ENCODE data around the gene CDCA3. TPM values are rescaled to one million over a fixed set of nuclear protein-coding genes. Genes with fewer than 3 reads are reported as not detected.

CDCA3 gene
- 77.3 to 87.9 TPM (median 81.9 TPM) in 5 replicates for total RNA-seq (2022; extraction: Qiagen RNA extraction; ENCODE audit: low read depth)

DNA sequence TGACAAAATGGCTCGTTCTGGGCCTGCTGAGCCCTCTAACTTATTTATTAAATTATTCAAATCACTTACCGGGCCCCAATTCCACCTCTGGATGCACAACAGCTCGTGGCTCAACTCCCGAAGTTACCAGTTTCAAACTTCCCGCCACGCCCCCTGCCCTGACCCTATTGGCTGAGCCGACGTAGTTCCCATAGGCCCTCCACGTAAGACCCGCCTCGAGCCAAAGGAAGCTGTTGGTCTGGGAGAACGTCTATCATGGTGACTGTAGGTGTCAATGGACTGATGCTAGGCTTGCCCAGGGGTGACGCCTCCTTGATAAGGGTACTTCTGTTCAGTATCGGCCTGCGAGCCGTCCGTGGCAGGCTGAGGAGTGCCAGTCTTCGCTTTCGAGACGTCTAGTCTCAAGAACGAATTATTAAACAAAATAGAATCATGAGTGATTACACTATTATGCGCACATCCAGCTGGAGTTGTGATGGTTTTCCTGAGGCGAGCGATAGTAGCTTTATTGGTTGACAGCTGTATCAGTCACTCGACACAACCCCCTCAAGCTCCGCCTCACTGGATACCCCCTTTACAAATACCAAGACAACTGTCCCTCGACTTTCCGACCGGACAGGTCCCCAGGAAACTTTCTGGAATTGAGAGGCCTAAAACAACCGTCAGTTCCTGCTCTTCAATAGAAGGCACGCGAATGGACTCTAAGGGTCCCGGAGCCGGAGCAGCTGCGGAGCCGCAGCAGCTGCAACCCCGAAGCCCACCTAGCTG, at the start of gene CDCA3:
CDCA3 (minus strand) TSS at position 134 of the 768 bp plus-strand sequence. CDS start 334 bp downstream, outside the sequence.

DNA sequence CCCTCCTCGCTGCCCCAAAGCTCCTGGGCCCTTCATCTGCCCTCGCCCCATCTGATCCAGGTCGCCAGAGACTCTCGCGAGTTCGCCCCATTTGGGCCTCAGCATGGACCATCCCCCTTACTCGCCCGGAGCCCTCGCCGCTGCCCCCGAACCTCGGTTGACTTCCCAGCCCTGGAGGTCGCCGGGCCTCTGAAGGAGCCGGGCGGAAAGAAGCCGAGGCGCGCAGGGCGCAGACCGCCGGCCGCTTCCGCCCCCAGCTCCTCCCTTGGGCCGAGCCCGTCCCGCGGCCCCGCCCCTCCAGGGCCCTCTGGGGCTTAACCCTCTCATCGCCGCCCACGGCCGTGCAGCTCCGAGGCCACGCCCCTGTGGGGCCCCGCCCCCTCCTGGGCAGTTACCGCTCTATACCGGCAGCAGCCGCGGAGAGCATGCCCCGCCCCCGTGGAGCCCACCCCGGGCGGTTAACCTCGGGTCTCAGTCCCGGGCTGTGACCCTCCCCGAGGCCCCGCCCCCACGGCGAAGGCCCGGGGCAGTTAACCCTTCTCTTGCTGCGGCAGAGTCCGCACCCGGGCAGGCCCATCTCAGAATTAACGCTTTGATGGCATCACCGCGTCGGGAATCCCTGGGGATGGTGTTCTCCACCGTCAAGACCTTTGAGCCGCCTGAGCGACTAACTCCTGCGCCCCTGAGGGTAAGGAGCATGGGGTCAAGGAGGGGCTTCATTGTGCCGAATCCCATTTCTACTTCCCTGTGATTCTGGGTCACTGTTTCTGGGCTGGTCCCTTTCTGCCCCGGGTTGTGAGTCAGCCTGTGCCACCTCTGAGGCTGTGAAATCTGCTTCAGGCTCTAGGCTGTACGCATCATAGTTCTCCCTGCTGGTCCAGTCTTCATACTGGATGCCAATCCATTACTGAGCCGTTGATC, 22.3 kb upstream of the CDCA3 start, which contains the start of gene SPSB2:
SPSB2 (minus strand) TSS at position 210 of the 921 bp plus-strand sequence. CDS start 402 bp downstream, outside the sequence.

DNA sequence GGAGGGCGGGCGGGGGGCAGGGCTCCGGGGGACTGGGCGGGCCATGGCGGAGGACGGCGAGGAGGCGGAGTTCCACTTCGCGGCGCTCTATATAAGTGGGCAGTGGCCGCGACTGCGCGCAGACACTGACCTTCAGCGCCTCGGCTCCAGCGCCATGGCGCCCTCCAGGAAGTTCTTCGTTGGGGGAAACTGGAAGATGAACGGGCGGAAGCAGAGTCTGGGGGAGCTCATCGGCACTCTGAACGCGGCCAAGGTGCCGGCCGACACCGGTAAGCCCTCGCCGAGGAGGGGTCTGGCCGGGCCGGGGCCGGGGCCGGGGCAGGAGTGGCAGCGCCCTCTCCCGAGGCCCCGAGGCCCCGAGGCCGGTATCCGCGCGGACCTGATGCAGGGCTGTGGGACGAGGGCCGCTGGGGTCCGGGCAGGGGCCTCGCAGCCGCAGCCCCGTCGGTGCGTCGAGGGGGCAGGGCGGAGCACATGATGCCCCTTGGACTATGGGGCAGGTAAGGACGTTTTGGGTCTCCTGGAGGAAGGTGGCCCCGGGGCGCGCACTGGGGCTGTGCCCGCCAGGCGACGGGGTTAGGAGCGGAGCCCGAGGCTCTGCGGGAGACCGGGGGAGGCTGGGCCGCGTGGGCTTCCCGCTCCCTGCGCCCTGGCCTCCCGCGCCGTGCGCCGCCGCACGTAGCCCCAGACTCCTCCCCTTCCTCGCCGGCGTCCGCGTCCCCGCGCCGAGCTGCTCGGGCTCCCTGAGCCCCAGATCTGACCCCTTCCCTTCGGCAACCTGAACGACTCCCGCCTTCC, 16.5 kb upstream of the CDCA3 start, which contains the start of gene TPI1:
TPI1 (plus strand) TSS at position 119 of the 798 bp plus-strand sequence; CDS start at position 155, 36 bp downstream.

DNA sequence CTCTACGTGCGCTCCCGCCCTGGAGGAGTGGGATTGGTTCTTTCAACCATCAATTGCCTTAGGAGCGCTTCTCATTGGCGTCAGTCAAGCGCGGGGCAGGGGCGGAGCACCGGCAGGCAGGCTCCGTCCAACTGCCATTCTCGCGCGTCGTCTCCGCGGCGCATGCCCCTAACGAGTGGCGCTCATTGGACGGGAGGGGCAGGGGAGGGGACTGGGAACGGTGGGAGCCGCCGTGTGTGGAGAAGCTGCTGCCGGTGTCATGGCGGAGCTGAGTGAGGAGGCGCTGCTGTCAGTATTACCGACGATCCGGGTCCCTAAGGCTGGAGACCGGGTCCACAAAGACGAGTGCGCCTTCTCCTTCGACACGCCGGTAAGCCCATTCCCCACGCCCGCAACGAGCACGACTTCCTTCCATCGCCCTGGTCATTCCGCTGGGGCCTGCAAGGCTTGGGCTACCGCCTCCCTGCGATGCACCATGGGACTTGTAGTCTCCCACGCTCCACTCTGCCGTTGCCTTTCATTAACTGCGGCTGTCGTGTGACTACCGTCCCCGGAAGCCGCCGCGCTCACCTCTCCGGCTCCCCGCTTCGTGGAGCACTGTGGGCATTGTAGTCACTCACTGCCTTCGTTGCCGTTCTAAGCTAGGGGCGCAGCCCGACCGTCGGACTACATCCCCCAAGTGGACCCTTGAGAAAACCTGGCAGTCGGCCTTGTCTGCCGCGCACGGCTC, 1.0 kb upstream of the CDCA3 start, which contains the start of gene USP5:
USP5 (plus strand) TSS at position 230 of the 730 bp plus-strand sequence; CDS start at position 260, 30 bp downstream.

DNA sequence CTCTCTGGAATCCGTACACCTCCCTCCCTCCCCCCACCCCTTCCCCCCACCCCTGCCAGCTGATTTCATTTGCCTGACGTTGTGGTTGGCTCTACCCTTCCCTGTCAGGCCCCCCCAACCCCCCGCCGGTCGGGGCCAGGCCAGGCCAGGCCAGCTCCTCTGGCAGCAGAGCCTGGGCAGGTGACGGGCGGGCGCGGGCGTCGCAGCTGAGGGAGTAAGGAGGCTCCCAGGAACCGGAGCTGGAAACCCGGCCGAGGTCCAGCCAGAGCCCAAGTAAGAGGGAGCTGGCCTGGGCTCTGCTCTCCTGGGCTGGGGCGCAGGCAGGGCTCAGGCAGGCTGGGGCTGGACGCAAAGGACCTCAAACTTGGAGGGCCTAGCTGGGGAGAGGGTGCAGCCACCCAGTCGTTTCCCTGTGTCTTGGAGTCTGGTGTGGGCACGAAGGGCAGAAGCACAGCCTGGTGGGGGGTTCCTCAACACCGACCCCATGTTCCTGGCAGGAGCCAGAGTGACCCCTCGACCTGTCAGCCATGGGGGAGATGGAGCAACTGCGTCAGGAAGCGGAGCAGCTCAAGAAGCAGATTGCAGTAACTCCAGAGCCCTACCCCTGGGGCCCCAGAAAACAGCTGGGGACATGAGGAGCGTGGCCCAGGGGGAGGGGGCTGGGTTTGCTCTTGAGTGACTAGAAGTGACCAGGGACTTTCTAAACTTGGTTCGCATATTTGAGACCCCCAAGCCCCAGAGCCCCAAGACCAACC, 10.1 kb downstream of the CDCA3 start, which contains the start of gene GNB3:
GNB3 (plus strand) TSS at position 165 of the 755 bp plus-strand sequence; CDS start at position 528, 363 bp downstream.

DNA sequence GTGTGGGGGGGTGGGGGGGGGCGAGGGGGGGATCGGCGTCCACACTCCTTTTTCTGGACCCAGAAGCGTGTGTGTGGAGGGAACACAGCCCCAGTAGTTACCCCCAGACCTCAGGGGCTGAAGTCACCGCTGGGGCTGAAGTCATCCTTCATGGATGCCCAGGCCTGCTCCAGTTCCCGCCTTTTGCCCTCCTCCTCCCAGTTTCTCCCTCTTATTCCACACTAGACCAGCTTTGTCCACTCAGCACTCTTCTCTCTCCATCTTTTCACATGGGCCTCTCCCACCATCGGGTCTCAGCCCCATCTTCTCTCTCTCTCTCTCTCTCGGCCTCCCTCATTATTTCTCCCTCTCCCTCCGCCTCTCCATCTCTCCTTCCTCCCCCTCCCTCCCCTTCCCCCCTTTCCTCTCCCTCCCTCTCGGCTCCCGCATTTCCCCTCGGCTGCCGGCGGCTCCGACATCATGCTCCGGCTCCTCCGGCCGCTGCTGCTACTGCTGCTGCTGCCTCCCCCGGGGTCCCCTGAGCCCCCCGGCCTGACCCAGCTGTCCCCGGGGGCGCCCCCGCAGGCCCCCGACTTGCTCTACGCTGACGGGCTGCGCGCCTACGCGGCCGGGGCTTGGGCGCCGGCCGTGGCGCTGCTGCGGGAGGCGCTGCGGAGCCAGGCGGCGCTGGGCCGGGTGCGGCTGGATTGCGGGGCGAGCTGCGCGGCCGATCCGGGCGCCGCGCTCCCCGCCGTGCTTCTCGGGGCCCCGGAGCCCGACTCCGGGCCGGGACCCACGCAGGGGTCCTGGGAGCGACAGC, 22.9 kb downstream of the CDCA3 start, which contains the start of gene P3H3:
P3H3 (plus strand) TSS at position 426 of the 799 bp plus-strand sequence; CDS start at position 460, 34 bp downstream.

DNA sequence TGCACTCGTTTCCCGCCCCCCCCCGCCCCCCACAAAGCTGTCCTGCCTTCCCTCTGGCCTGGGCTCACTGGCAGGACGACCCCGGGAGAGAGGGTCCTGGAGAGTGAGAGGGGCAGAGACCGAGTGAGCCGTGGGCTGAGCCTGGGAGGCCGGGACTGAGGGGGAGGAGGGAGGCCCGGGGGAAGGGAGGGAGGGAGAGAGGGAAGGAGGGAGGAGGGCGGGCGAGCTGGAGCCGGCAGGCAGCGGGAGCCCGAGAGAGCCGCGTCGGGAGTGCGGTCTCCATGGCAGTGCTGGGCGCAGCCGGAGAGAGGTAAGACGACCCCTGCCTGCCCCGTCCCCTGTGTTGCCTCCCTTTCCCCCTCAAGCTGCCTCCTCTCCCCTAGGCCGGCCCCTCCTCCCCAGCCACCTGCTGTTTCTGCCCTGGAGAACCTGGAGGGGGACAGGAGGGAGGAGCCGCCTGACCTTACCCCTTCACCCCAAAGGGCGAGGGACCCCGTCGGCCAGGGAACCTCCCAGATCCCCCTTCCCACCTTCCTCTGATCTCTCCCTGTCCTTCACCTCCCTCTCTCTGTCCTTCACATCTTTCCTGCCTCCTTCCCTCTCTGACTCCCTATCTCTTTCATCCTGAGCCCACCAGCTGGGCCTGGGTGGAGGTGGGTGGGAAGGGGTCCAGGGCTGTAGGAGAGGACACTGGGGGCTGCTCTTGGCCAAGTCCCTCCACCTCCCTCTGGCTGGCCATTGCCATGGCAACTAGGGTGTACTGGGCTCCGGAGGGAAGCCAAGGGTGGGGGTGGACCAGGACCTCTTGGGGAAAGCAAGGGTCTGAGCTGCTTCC, 29.3 kb downstream of the CDCA3 start, which contains the start of gene GPR162:
GPR162 (plus strand) TSS at position 231 of the 835 bp plus-strand sequence. CDS start 2,078 bp downstream, outside the sequence.

Other genes with a start within 250 kb of the CDCA3 start
- 63.6 to 81.6 TPM (median 70.1 TPM) in 5 replicates for gene CHD4, start 243.9 kb downstream of the CDCA3 start, total RNA-seq (2022; extraction: Qiagen RNA extraction; ENCODE audit: low read depth)
- 0.30 to 0.91 TPM (median 0.50 TPM) in 5 replicates for gene LPAR5, start 215.3 kb downstream of the CDCA3 start, total RNA-seq (2022; extraction: Qiagen RNA extraction; ENCODE audit: low read depth)
- 0.21 to 0.39 TPM (median 0.30 TPM) in 4 of 5 replicates, not detected in the other for gene ACRBP, start 203.9 kb downstream of the CDCA3 start, total RNA-seq (2022; extraction: Qiagen RNA extraction; ENCODE audit: low read depth)
- gene ING4, start 188.2 kb downstream of the CDCA3 start, total RNA-seq (2022; extraction: Qiagen RNA extraction; ENCODE audit: low read depth) = 13.4 to 17.6 TPM (median 16.0 TPM) in 5 replicates
- 52.6 to 62.9 TPM (median 62.6 TPM) in 5 replicates for gene ZNF384, start 161.9 kb downstream of the CDCA3 start, total RNA-seq (2022; extraction: Qiagen RNA extraction; ENCODE audit: low read depth)
- 0.51 to 1.1 TPM (median 0.81 TPM) in 5 replicates for gene PIANP, start 150.5 kb downstream of the CDCA3 start, total RNA-seq (2022; extraction: Qiagen RNA extraction; ENCODE audit: low read depth)
- 45.2 to 57.8 TPM (median 55.4 TPM) in 5 replicates for gene COPS7A, start 127.2 kb downstream of the CDCA3 start, total RNA-seq (2022; extraction: Qiagen RNA extraction; ENCODE audit: low read depth)
- 260 to 330 TPM (median 311 TPM) in 5 replicates for gene MLF2, start 98.1 kb downstream of the CDCA3 start, total RNA-seq (2022; extraction: Qiagen RNA extraction; ENCODE audit: low read depth)
- 655 to 1,143 TPM (median 965 TPM) in 5 replicates for gene PTMS, start 84.9 kb downstream of the CDCA3 start, total RNA-seq (2022; extraction: Qiagen RNA extraction; ENCODE audit: low read depth)
- 0.69 to 1.6 TPM (median 1.3 TPM) in 5 replicates for gene LAG3, start 78.8 kb downstream of the CDCA3 start, total RNA-seq (2022; extraction: Qiagen RNA extraction; ENCODE audit: low read depth)
- gene CD4, start 61.8 kb downstream of the CDCA3 start, total RNA-seq (2022; extraction: Qiagen RNA extraction; ENCODE audit: low read depth) = not detected in 5 replicates
- gene GPR162, start 29.5 kb downstream of the CDCA3 start, total RNA-seq (2022; extraction: Qiagen RNA extraction; ENCODE audit: low read depth) = 0.22 to 1.1 TPM (median 0.49 TPM) in 5 replicates
- 20.6 to 31.4 TPM (median 26.1 TPM) in 5 replicates for gene P3H3, start 22.9 kb downstream of the CDCA3 start, total RNA-seq (2022; extraction: Qiagen RNA extraction; ENCODE audit: low read depth)
- 1.0 to 3.0 TPM (median 1.9 TPM) in 5 replicates for gene GNB3, start 10.4 kb downstream of the CDCA3 start, total RNA-seq (2022; extraction: Qiagen RNA extraction; ENCODE audit: low read depth)
- 74.4 to 95.2 TPM (median 79.1 TPM) in 5 replicates for gene USP5, start 864 bp upstream of the CDCA3 start, total RNA-seq (2022; extraction: Qiagen RNA extraction; ENCODE audit: low read depth)
- gene TPI1, start 16.2 kb upstream of the CDCA3 start, total RNA-seq (2022; extraction: Qiagen RNA extraction; ENCODE audit: low read depth) = 1,427 to 1,634 TPM (median 1,600 TPM) in 5 replicates
- 15.4 to 25.5 TPM (median 22.8 TPM) in 5 replicates for gene SPSB2, start 22.0 kb upstream of the CDCA3 start, total RNA-seq (2022; extraction: Qiagen RNA extraction; ENCODE audit: low read depth)
- 16.6 to 19.4 TPM (median 18.2 TPM) in 5 replicates for gene LRRC23, start 53.5 kb upstream of the CDCA3 start, total RNA-seq (2022; extraction: Qiagen RNA extraction; ENCODE audit: low read depth)
- 36.1 to 43.9 TPM (median 38.6 TPM) in 5 replicates for gene ENO2, start 63.3 kb upstream of the CDCA3 start, total RNA-seq (2022; extraction: Qiagen RNA extraction; ENCODE audit: low read depth)
- gene ATN1, start 76.7 kb upstream of the CDCA3 start, total RNA-seq (2022; extraction: Qiagen RNA extraction; ENCODE audit: low read depth) = 46.3 to 79.4 TPM (median 70.1 TPM) in 5 replicates
- gene RNU7-1, start 92.5 kb upstream of the CDCA3 start, total RNA-seq (2022; extraction: Qiagen RNA extraction; ENCODE audit: low read depth) = not detected in 5 replicates
- 259 to 304 TPM (median 287 TPM) in 5 replicates for gene C12orf57, start 92.7 kb upstream of the CDCA3 start, total RNA-seq (2022; extraction: Qiagen RNA extraction; ENCODE audit: low read depth)
- gene PTPN6, start 100.1 kb upstream of the CDCA3 start, total RNA-seq (2022; extraction: Qiagen RNA extraction; ENCODE audit: low read depth) = 9.5 to 14.0 TPM (median 11.9 TPM) in 5 replicates
- gene PHB2, start 119.4 kb upstream of the CDCA3 start, total RNA-seq (2022; extraction: Qiagen RNA extraction; ENCODE audit: low read depth) = 303 to 358 TPM (median 334 TPM) in 5 replicates
- 61.3 to 85.1 TPM (median 67.4 TPM) in 5 replicates for gene EMG1, start 119.6 kb upstream of the CDCA3 start, total RNA-seq (2022; extraction: Qiagen RNA extraction; ENCODE audit: low read depth)
- gene LPCAT3, start 167.2 kb upstream of the CDCA3 start, total RNA-seq (2022; extraction: Qiagen RNA extraction; ENCODE audit: low read depth) = 33.9 to 38.3 TPM (median 36.4 TPM) in 5 replicates
- 38.1 to 57.7 TPM (median 45.5 TPM) in 5 replicates for gene C1S, start 209.4 kb upstream of the CDCA3 start, total RNA-seq (2022; extraction: Qiagen RNA extraction; ENCODE audit: low read depth)
- 25.4 to 46.6 TPM (median 28.4 TPM) in 5 replicates for gene C1R, start 241.2 kb upstream of the CDCA3 start, total RNA-seq (2022; extraction: Qiagen RNA extraction; ENCODE audit: low read depth)